ENCODE data around the gene KREMEN2. TPM values are rescaled to one million over a fixed set of nuclear protein-coding genes. Genes with fewer than 3 reads are reported as not detected.

Gene KREMEN2
- total and polyA plus RNA-seq, 9 of the 15 experiments (the other 6 are each of a cell fraction or from before 2014, with no cell fraction given) = 0.04 to 7.7 (median 1.5) TPM; not detected in 1

DNA sequence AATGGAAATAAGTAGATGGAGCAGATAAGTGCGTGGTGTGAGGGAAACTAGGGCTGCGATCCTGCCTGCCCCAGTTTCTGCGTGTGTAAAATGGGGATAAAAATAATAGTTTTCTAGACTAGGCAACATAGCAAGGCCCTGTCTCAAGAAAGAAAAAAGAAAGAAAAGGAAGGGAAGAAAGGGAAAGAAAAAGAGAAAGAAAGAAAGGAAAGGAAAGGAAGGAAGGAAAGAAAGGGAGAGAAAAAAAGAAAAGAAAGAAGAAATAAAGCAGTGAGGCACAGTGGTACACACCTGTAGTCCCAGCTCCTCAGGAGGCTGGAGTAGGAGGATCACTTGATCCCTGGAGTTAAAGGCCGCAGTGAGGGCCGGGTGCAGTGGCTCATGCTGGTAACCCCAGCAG lies 18.3 kb downstream of the KREMEN2 start (continued):
- TF ChIP-seq PCBP1 (IDR thresholded peaks at IDR 0.05; ENCODE audit: low read depth, low read length, poor library complexity, severe bottlenecking) (no peak), HDAC2 (IDR thresholded peaks at IDR 0.05) (no peak), ARHGAP35 (IDR thresholded peaks at IDR 0.05; ENCODE audit: partially characterized antibody) (peak; percentile 39), CC2D1A (IDR thresholded peaks at IDR 0.05) (0 out of 2 replicates have a peak, but pooled peaks have one; percentile 34), U2AF2 (optimal IDR thresholded peaks at IDR 0.05; ENCODE audit: low read depth, low read length) (no peak), HLTF (IDR thresholded peaks at IDR 0.05) (peak; percentile 72; the same call in 1 of the 2 replicates), SUPT5H (IDR thresholded peaks at IDR 0.05) (no peak), MYNN (IDR thresholded peaks at IDR 0.05) (no peak), MYNN (CRISPR knock-in tag; IDR thresholded peaks at IDR 0.05) (no peak)
- TF ChIP-seq, protein P1, sequence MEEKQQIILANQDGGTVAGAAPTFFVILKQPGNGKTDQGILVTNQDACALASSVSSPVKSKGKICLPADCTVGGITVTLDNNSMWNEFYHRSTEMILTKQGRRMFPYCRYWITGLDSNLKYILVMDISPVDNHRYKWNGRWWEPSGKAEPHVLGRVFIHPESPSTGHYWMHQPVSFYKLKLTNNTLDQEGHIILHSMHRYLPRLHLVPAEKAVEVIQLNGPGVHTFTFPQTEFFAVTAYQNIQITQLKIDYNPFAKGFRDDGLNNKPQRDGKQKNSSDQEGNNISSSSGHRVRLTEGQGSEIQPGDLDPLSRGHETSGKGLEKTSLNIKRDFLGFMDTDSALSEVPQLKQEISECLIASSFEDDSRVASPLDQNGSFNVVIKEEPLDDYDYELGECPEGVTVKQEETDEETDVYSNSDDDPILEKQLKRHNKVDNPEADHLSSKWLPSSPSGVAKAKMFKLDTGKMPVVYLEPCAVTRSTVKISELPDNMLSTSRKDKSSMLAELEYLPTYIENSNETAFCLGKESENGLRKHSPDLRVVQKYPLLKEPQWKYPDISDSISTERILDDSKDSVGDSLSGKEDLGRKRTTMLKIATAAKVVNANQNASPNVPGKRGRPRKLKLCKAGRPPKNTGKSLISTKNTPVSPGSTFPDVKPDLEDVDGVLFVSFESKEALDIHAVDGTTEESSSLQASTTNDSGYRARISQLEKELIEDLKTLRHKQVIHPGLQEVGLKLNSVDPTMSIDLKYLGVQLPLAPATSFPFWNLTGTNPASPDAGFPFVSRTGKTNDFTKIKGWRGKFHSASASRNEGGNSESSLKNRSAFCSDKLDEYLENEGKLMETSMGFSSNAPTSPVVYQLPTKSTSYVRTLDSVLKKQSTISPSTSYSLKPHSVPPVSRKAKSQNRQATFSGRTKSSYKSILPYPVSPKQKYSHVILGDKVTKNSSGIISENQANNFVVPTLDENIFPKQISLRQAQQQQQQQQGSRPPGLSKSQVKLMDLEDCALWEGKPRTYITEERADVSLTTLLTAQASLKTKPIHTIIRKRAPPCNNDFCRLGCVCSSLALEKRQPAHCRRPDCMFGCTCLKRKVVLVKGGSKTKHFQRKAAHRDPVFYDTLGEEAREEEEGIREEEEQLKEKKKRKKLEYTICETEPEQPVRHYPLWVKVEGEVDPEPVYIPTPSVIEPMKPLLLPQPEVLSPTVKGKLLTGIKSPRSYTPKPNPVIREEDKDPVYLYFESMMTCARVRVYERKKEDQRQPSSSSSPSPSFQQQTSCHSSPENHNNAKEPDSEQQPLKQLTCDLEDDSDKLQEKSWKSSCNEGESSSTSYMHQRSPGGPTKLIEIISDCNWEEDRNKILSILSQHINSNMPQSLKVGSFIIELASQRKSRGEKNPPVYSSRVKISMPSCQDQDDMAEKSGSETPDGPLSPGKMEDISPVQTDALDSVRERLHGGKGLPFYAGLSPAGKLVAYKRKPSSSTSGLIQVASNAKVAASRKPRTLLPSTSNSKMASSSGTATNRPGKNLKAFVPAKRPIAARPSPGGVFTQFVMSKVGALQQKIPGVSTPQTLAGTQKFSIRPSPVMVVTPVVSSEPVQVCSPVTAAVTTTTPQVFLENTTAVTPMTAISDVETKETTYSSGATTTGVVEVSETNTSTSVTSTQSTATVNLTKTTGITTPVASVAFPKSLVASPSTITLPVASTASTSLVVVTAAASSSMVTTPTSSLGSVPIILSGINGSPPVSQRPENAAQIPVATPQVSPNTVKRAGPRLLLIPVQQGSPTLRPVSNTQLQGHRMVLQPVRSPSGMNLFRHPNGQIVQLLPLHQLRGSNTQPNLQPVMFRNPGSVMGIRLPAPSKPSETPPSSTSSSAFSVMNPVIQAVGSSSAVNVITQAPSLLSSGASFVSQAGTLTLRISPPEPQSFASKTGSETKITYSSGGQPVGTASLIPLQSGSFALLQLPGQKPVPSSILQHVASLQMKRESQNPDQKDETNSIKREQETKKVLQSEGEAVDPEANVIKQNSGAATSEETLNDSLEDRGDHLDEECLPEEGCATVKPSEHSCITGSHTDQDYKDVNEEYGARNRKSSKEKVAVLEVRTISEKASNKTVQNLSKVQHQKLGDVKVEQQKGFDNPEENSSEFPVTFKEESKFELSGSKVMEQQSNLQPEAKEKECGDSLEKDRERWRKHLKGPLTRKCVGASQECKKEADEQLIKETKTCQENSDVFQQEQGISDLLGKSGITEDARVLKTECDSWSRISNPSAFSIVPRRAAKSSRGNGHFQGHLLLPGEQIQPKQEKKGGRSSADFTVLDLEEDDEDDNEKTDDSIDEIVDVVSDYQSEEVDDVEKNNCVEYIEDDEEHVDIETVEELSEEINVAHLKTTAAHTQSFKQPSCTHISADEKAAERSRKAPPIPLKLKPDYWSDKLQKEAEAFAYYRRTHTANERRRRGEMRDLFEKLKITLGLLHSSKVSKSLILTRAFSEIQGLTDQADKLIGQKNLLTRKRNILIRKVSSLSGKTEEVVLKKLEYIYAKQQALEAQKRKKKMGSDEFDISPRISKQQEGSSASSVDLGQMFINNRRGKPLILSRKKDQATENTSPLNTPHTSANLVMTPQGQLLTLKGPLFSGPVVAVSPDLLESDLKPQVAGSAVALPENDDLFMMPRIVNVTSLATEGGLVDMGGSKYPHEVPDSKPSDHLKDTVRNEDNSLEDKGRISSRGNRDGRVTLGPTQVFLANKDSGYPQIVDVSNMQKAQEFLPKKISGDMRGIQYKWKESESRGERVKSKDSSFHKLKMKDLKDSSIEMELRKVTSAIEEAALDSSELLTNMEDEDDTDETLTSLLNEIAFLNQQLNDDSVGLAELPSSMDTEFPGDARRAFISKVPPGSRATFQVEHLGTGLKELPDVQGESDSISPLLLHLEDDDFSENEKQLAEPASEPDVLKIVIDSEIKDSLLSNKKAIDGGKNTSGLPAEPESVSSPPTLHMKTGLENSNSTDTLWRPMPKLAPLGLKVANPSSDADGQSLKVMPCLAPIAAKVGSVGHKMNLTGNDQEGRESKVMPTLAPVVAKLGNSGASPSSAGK (IDR thresholded peaks at IDR 0.05) = no peak
- TF ChIP-seq, protein P2, sequence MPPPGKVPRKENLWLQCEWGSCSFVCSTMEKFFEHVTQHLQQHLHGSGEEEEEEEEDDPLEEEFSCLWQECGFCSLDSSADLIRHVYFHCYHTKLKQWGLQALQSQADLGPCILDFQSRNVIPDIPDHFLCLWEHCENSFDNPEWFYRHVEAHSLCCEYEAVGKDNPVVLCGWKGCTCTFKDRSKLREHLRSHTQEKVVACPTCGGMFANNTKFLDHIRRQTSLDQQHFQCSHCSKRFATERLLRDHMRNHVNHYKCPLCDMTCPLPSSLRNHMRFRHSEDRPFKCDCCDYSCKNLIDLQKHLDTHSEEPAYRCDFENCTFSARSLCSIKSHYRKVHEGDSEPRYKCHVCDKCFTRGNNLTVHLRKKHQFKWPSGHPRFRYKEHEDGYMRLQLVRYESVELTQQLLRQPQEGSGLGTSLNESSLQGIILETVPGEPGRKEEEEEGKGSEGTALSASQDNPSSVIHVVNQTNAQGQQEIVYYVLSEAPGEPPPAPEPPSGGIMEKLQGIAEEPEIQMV (tag; conservative IDR thresholded peaks at IDR 0.05; ENCODE audit: low read depth) = 0 out of 2 replicates have a peak, but pooled peaks have one; percentile 44
- TF ChIP-seq, protein P3, sequence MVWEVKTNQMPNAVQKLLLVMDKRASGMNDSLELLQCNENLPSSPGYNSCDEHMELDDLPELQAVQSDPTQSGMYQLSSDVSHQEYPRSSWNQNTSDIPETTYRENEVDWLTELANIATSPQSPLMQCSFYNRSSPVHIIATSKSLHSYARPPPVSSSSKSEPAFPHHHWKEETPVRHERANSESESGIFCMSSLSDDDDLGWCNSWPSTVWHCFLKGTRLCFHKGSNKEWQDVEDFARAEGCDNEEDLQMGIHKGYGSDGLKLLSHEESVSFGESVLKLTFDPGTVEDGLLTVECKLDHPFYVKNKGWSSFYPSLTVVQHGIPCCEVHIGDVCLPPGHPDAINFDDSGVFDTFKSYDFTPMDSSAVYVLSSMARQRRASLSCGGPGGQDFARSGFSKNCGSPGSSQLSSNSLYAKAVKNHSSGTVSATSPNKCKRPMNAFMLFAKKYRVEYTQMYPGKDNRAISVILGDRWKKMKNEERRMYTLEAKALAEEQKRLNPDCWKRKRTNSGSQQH (CRISPR knock-in tag; IDR thresholded peaks at IDR 0.05) = peak; percentile 90; the same call in 1 of the 2 replicates
- TF ChIP-seq, protein P4, sequence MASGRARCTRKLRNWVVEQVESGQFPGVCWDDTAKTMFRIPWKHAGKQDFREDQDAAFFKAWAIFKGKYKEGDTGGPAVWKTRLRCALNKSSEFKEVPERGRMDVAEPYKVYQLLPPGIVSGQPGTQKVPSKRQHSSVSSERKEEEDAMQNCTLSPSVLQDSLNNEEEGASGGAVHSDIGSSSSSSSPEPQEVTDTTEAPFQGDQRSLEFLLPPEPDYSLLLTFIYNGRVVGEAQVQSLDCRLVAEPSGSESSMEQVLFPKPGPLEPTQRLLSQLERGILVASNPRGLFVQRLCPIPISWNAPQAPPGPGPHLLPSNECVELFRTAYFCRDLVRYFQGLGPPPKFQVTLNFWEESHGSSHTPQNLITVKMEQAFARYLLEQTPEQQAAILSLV (tag; IDR thresholded peaks at IDR 0.05) = no peak

Data from K562 (cell line).